ENCODE measurements around the gene SH3BP2.

- no peak for TF ChIP-seq CTCF (IDR thresholded peaks at IDR 0.05)
- TF ChIP-seq POLR2AphosphoS5 (IDR thresholded peaks at IDR 0.05) = no peak
These were observed 20.8 kb downstream of the SH3BP2 start for GRCh38 chr4:2813446-2814405.

All from transverse colon (tissue), 4 donors.